ENCODE measurements around the gene LAMTOR3.
"Not testable (repeated sequence)": the region's sequence is repeated elsewhere in the genome, so short reads cannot be mapped to it uniquely, and the experiment has no call there.

The LAMTOR3 gene

GRCh38 chr4:99838927-99839326, 55.3 kb downstream of the LAMTOR3 start:
- no peak overlapping the region for H3K27ac ChIP-seq (ENCODE audit: low read depth in 2 of 2, low read length in 2 of 2)
- H3K9me3 ChIP-seq (ENCODE audit: control insufficient read depth in 2 of 2, low read length in 2 of 2): no peaks in the 10 kb centered on the region
- H3K4me1 ChIP-seq (ENCODE audit: control insufficient read depth in 2 of 2, insufficient read depth in 2 of 2, low read length in 2 of 2): no peaks in the 10 kb centered on the region
- H3K4me3 ChIP-seq (ENCODE audit: low read length in 2 of 2): no peak overlapping the region
- H3K9ac ChIP-seq (ENCODE audit: low read depth in 1 of 2, low read length in 2 of 2): no peak overlapping the region
- H3K36me3 ChIP-seq (ENCODE audit: control insufficient read depth in 2 of 2, insufficient read depth in 2 of 2, low read length in 2 of 2): no peaks in the 10 kb centered on the region
- no peaks in the 10 kb centered on the region for H3K27me3 ChIP-seq (ENCODE audit: control insufficient read depth in 2 of 2, insufficient read depth in 2 of 2, low read length in 2 of 2)

DNA sequence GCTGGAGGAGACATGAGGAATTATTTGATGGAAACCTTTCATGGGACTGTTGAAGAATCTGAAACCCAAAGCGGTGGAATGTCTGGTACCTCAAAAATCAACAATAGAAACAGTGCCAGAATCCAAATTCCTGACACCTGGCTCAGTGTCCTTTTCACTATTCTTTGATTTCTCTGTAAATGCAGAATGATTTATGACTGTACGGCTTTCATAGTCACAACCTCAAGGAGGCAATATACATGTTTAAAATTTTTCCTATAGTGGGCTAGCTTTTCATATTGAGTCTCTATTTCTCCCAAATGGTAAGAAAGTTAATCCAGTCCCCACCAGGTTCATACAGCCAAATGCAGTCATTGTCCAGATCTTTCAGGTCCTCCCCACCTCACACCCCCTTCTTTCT, 58.3 kb downstream of the LAMTOR3 start:
- H3K36me3 ChIP-seq (ENCODE audit: control insufficient read depth in 2 of 2, insufficient read depth in 2 of 2, low read length in 2 of 2): no peaks in the 10 kb centered on the region
- H3K4me3 ChIP-seq (ENCODE audit: low read length in 2 of 2): no peak overlapping the region
- no peaks in the 10 kb centered on the region for H3K9me3 ChIP-seq (ENCODE audit: control insufficient read depth in 2 of 2, low read length in 2 of 2)
- no peak overlapping the region for H3K27ac ChIP-seq (ENCODE audit: low read depth in 2 of 2, low read length in 2 of 2)
- no peak overlapping the region for H3K9ac ChIP-seq (ENCODE audit: low read depth in 1 of 2, low read length in 2 of 2)
- H3K4me1 ChIP-seq (ENCODE audit: control insufficient read depth in 2 of 2, insufficient read depth in 2 of 2, low read length in 2 of 2): peaks cover 0 to 4% of the 10 kb centered on the region in 2 donors
- H3K27me3 ChIP-seq (ENCODE audit: control insufficient read depth in 2 of 2, insufficient read depth in 2 of 2, low read length in 2 of 2): no peaks in the 10 kb centered on the region

DNA sequence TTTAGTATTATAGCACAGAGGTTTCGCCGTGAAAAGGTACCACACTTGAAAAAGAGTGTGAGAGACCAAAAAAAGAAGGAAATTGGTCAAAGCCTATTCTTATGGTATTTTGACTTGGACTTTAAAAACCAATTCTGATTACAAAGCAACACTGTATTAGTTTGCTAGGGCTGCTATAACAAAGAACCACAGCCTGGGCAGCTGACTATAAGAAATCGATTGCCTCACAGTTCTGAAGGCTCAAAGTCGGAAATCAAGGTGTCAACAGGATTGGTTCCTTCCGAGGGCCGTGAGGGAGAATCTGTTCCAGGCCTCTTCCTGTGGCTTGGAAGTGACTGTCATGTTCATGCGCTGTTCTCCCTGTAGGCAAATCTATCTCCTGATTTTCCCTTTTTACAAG, 59.7 kb downstream of the LAMTOR3 start:
- Histone ChIP-seq H3K36me3 (ENCODE audit: control insufficient read depth in 2 of 2, insufficient read depth in 2 of 2, low read length in 2 of 2) (no peaks in the 10 kb centered on the region), H3K4me1 (ENCODE audit: control insufficient read depth in 2 of 2, insufficient read depth in 2 of 2, low read length in 2 of 2) (peaks cover 0 to 4% of the 10 kb centered on the region in 2 donors), H3K27ac (ENCODE audit: low read depth in 2 of 2, low read length in 2 of 2) (no peak overlapping the region), H3K9me3 (ENCODE audit: control insufficient read depth in 2 of 2, low read length in 2 of 2) (no peaks in the 10 kb centered on the region), H3K27me3 (ENCODE audit: control insufficient read depth in 2 of 2, insufficient read depth in 2 of 2, low read length in 2 of 2) (no peaks in the 10 kb centered on the region), H3K4me3 (ENCODE audit: low read length in 2 of 2) (no peak overlapping the region), H3K9ac (ENCODE audit: low read depth in 1 of 2, low read length in 2 of 2) (no peak overlapping the region)

GRCh38 chr4:99833756-99834155, 60.5 kb downstream of the LAMTOR3 start:
- Histone ChIP-seq H3K9ac (ENCODE audit: low read depth in 1 of 2, low read length in 2 of 2) (no peak overlapping the region), H3K36me3 (ENCODE audit: control insufficient read depth in 2 of 2, insufficient read depth in 2 of 2, low read length in 2 of 2) (no peaks in the 10 kb centered on the region), H3K27ac (ENCODE audit: low read depth in 2 of 2, low read length in 2 of 2) (no peak overlapping the region), H3K4me1 (ENCODE audit: control insufficient read depth in 2 of 2, insufficient read depth in 2 of 2, low read length in 2 of 2) (peaks cover 0 to 4% of the 10 kb centered on the region in 2 donors), H3K27me3 (ENCODE audit: control insufficient read depth in 2 of 2, insufficient read depth in 2 of 2, low read length in 2 of 2) (no peaks in the 10 kb centered on the region), H3K4me3 (ENCODE audit: low read length in 2 of 2) (no peak overlapping the region), H3K9me3 (ENCODE audit: control insufficient read depth in 2 of 2, low read length in 2 of 2) (no peaks in the 10 kb centered on the region)

DNA sequence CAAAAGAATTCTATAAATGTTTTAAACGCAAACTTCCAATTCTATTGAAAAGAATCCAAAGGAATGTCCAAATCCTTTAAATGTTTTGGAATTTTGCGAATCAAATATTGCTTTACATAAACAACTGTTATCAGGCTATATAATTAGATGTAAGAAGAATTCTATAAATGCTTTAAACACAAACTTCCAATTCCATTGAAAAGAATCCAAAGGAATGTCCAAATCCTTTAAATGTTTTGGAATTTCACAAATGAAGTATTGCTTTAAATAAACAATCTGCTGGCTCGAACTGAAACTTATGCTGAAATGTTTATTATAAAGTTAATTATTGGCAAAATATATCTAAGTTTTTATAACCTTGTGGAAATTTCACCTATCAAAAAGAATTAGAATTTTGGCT, 61.5 kb downstream of the LAMTOR3 start:
- Histone ChIP-seq H3K9ac (ENCODE audit: low read depth in 1 of 2, low read length in 2 of 2) (no peak overlapping the region), H3K4me1 (ENCODE audit: control insufficient read depth in 2 of 2, insufficient read depth in 2 of 2, low read length in 2 of 2) (peaks cover 0 to 4% of the 10 kb centered on the region in 2 donors), H3K36me3 (ENCODE audit: control insufficient read depth in 2 of 2, insufficient read depth in 2 of 2, low read length in 2 of 2) (no peaks in the 10 kb centered on the region), H3K27me3 (ENCODE audit: control insufficient read depth in 2 of 2, insufficient read depth in 2 of 2, low read length in 2 of 2) (no peaks in the 10 kb centered on the region), H3K9me3 (ENCODE audit: control insufficient read depth in 2 of 2, low read length in 2 of 2) (no peaks in the 10 kb centered on the region), H3K27ac (ENCODE audit: low read depth in 2 of 2, low read length in 2 of 2) (no peak overlapping the region), H3K4me3 (ENCODE audit: low read length in 2 of 2) (no peak overlapping the region)

GRCh38 chr4:99832321-99832720, 61.9 kb downstream of the LAMTOR3 start:
- Histone ChIP-seq H3K9ac (ENCODE audit: low read depth in 1 of 2, low read length in 2 of 2) (no peak overlapping the region), H3K4me3 (ENCODE audit: low read length in 2 of 2) (no peak overlapping the region), H3K36me3 (ENCODE audit: control insufficient read depth in 2 of 2, insufficient read depth in 2 of 2, low read length in 2 of 2) (no peaks in the 10 kb centered on the region), H3K27me3 (ENCODE audit: control insufficient read depth in 2 of 2, insufficient read depth in 2 of 2, low read length in 2 of 2) (no peaks in the 10 kb centered on the region), H3K4me1 (ENCODE audit: control insufficient read depth in 2 of 2, insufficient read depth in 2 of 2, low read length in 2 of 2) (peaks cover 0 to 4% of the 10 kb centered on the region in 2 donors), H3K9me3 (ENCODE audit: control insufficient read depth in 2 of 2, low read length in 2 of 2) (no peaks in the 10 kb centered on the region), H3K27ac (ENCODE audit: low read depth in 2 of 2, low read length in 2 of 2) (no peak overlapping the region)

- H3K4me3 ChIP-seq (ENCODE audit: low read length in 2 of 2); H3K4me1 ChIP-seq (ENCODE audit: control insufficient read depth in 2 of 2, insufficient read depth in 2 of 2, low read length in 2 of 2); H3K36me3 ChIP-seq (ENCODE audit: control insufficient read depth in 2 of 2, insufficient read depth in 2 of 2, low read length in 2 of 2); H3K27ac ChIP-seq (ENCODE audit: low read depth in 2 of 2, low read length in 2 of 2); H3K9me3 ChIP-seq (ENCODE audit: control insufficient read depth in 2 of 2, low read length in 2 of 2); H3K9ac ChIP-seq (ENCODE audit: low read depth in 1 of 2, low read length in 2 of 2); H3K27me3 ChIP-seq (ENCODE audit: control insufficient read depth in 2 of 2, insufficient read depth in 2 of 2, low read length in 2 of 2): not testable (repeated sequence)
These were observed 64.2 kb downstream of the LAMTOR3 start for GRCh38 chr4:99830051-99830450.

- no peaks in the 10 kb centered on the region for H3K9me3 ChIP-seq (ENCODE audit: control insufficient read depth in 2 of 2, low read length in 2 of 2)
- H3K27me3 ChIP-seq (ENCODE audit: control insufficient read depth in 2 of 2, insufficient read depth in 2 of 2, low read length in 2 of 2): no peaks in the 10 kb centered on the region
- no peaks in the 10 kb centered on the region for H3K36me3 ChIP-seq (ENCODE audit: control insufficient read depth in 2 of 2, insufficient read depth in 2 of 2, low read length in 2 of 2)
- no peak overlapping the region for H3K9ac ChIP-seq (ENCODE audit: low read depth in 1 of 2, low read length in 2 of 2)
- no peak overlapping the region for H3K27ac ChIP-seq (ENCODE audit: low read depth in 2 of 2, low read length in 2 of 2)
- H3K4me1 ChIP-seq (ENCODE audit: control insufficient read depth in 2 of 2, insufficient read depth in 2 of 2, low read length in 2 of 2): peaks cover 0 to 2% of the 10 kb centered on the region in 2 donors
- no peak overlapping the region for H3K4me3 ChIP-seq (ENCODE audit: low read length in 2 of 2)
These were observed 65.8 kb downstream of the LAMTOR3 start for GRCh38 chr4:99828477-99828876.
